ENCODE measurements around the gene TMEM43.

TMEM43 gene

GRCh38 chr3:14128724-14129123 is 3.9 kb downstream of the TMEM43 start:
- no peak for DNase-seq (ENCODE audit: low read depth)
- no peak for TF ChIP-seq CTCF (conservative IDR thresholded peaks at IDR 0.05; ENCODE audit: low read depth, low read length)
- H3K4me3 ChIP-seq (ENCODE audit: low read length): no peak overlapping the region

GRCh38 chr3:14129296-14129695 is 4.4 kb downstream of the TMEM43 start:
- DNase-seq (ENCODE audit: low read depth): no peak
- no peak overlapping the region for H3K4me3 ChIP-seq (ENCODE audit: low read length)
- TF ChIP-seq CTCF (conservative IDR thresholded peaks at IDR 0.05; ENCODE audit: low read depth, low read length): no peak

- no peak overlapping the region for H3K4me3 ChIP-seq (ENCODE audit: low read length)
- DNase-seq (ENCODE audit: low read depth): no peak
- TF ChIP-seq CTCF (conservative IDR thresholded peaks at IDR 0.05; ENCODE audit: low read depth, low read length): no peak
Observed at GRCh38 chr3:14130230-14130629, 5.4 kb downstream of the TMEM43 start.

GRCh38 chr3:14130707-14131106 is 5.9 kb downstream of the TMEM43 start:
- no peak for TF ChIP-seq CTCF (conservative IDR thresholded peaks at IDR 0.05; ENCODE audit: low read depth, low read length)
- DNase-seq (ENCODE audit: low read depth): no peak
- H3K4me3 ChIP-seq (ENCODE audit: low read length): no peak overlapping the region

GRCh38 chr3:14131134-14131533 is 6.3 kb downstream of the TMEM43 start:
- no peak for DNase-seq (ENCODE audit: low read depth)
- no peak overlapping the region for H3K4me3 ChIP-seq (ENCODE audit: low read length)
- no peak for TF ChIP-seq CTCF (conservative IDR thresholded peaks at IDR 0.05; ENCODE audit: low read depth, low read length)

GRCh38 chr3:14132120-14132519 is 7.3 kb downstream of the TMEM43 start:
- H3K4me3 ChIP-seq (ENCODE audit: low read length): no peak overlapping the region
- TF ChIP-seq CTCF (conservative IDR thresholded peaks at IDR 0.05; ENCODE audit: low read depth, low read length): no peak
- DNase-seq (ENCODE audit: low read depth): no peak

- DNase-seq (ENCODE audit: low read depth): no peak
- TF ChIP-seq CTCF (conservative IDR thresholded peaks at IDR 0.05; ENCODE audit: low read depth, low read length): no peak
- no peak overlapping the region for H3K4me3 ChIP-seq (ENCODE audit: low read length)
Observed at GRCh38 chr3:14132689-14133088, 7.8 kb downstream of the TMEM43 start.

Data from retinal pigment epithelial cell (primary cell).